ENCODE measurements around the gene HSD17B1.

The HSD17B1 gene

DNA sequence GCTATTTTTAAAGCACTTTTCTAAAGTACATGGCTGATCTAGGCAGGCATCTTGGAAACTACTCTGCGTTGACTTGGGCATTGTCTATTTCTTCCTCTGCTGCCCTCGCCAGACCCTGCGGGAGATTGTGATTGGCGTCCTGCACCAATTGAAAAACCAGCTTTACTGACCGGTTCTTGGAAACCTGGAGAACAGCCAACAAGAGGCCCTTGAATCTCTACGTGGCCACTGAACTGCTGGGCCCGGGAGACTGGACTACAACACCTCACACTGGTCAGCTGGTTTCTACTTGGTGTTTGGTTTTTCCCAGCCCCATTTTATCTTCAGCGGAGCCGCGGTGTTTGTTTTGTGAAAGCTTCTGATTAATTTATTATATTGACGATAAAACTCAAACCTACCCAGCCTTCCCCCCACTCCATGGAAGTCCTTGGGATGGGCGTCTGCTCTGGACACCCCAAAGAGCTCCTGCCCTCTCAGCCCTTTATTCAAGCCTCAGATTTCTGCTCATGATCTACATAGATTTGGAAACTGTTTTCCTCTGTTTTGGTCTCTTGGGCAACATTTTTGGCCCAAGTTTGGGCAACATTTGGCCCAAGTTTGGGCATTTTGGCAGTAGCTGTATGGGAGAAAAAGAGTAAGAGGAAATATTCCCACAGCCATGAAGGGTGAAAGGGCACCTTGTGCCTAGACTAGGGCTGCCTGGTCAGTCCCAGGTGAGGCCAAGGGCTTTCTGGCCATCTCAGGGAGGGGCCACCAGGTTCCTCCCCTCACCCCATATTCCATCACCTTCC is 18.9 kb downstream of the HSD17B1 start:
- H4K20me1 ChIP-seq (ENCODE audit: insufficient read depth, low read length) = no peaks in the 10 kb centered on the region

DNA sequence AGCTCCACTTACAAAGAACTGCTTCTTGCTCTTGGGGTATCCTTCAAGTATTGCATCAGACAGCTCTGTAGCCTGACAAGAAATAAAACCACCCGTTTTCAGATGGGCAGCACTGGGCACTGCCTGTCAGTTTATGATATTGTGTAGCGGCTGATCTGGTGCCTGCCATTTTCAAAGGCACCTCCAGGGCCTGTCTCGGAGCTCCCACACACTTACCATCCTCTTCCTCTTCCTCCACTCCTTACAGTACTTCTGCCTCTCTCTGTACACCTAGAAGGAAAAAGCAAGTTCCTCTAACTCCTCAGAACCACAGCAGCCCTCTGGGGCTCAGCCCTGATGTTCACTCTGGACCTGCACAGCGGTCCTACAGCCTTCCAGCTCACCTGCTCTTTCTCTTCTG is 20.4 kb downstream of the HSD17B1 start:
- Histone ChIP-seq H3K36me3 (replicated peaks; ENCODE audit: insufficient read depth, low read length) (peaks cover 6% of the 10 kb centered on the region; the same call in 1 of the 2 replicates), H3K9me3 (replicated peaks; ENCODE audit: insufficient read depth, low read length) (no peaks in the 10 kb centered on the region), H3K9me2 (replicated peaks; ENCODE audit: insufficient read depth, low read length) (no peaks in the 10 kb centered on the region), H3K4me3 (ENCODE audit: low read length) (no peak overlapping the region), H3K4me2 (ENCODE audit: low read depth, low read length) (no peak overlapping the region), H2AFZ (ENCODE audit: low read length) (no peak overlapping the region), H3K27ac (ENCODE audit: low read length) (no peak overlapping the region), H3K9ac (ENCODE audit: low read length) (no peak overlapping the region), H3K27me3 (replicated peaks; ENCODE audit: insufficient read depth, low read length) (no peaks in the 10 kb centered on the region), H4K20me1 (ENCODE audit: insufficient read depth, low read length) (no peaks in the 10 kb centered on the region), H3K4me1 (ENCODE audit: low read length) (peaks cover 9% of the 10 kb centered on the region; the same call in 1 of the 2 replicates), H3K79me2 (ENCODE audit: low read length) (peaks cover 84% of the 10 kb centered on the region), H3F3A (ENCODE audit: insufficient read depth, low read length) (peaks cover 24% of the 10 kb centered on the region)
- DNase-seq = no peak
- TF ChIP-seq, protein P1, sequence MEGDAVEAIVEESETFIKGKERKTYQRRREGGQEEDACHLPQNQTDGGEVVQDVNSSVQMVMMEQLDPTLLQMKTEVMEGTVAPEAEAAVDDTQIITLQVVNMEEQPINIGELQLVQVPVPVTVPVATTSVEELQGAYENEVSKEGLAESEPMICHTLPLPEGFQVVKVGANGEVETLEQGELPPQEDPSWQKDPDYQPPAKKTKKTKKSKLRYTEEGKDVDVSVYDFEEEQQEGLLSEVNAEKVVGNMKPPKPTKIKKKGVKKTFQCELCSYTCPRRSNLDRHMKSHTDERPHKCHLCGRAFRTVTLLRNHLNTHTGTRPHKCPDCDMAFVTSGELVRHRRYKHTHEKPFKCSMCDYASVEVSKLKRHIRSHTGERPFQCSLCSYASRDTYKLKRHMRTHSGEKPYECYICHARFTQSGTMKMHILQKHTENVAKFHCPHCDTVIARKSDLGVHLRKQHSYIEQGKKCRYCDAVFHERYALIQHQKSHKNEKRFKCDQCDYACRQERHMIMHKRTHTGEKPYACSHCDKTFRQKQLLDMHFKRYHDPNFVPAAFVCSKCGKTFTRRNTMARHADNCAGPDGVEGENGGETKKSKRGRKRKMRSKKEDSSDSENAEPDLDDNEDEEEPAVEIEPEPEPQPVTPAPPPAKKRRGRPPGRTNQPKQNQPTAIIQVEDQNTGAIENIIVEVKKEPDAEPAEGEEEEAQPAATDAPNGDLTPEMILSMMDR (IDR thresholded peaks at IDR 0.05; ENCODE audit: low read length) = no peak
- TF ChIP-seq EZH2 (optimal IDR thresholded peaks at IDR 0.05; ENCODE audit: low read depth, low read length) (no peak), EZH2phosphoT487 (IDR thresholded peaks at IDR 0.05; ENCODE audit: low read length) (no peak)

More for the DNA sequence above, 18.9 kb downstream of the HSD17B1 start:
- Histone ChIP-seq H3K9ac (ENCODE audit: low read length) (no peak overlapping the region), H3K27me3 (replicated peaks; ENCODE audit: insufficient read depth, low read length) (no peaks in the 10 kb centered on the region), H3K9me2 (replicated peaks; ENCODE audit: insufficient read depth, low read length) (no peaks in the 10 kb centered on the region), H3K4me3 (ENCODE audit: low read length) (no peak overlapping the region), H3K4me2 (ENCODE audit: low read depth, low read length) (no peak overlapping the region), H3K36me3 (replicated peaks; ENCODE audit: insufficient read depth, low read length) (peaks cover 6% of the 10 kb centered on the region; the same call in 1 of the 2 replicates), H3K79me2 (ENCODE audit: low read length) (peaks cover 87% of the 10 kb centered on the region), H3K4me1 (ENCODE audit: low read length) (peaks cover 11% of the 10 kb centered on the region), H3K9me3 (replicated peaks; ENCODE audit: insufficient read depth, low read length) (no peaks in the 10 kb centered on the region), H3F3A (ENCODE audit: insufficient read depth, low read length) (peaks cover 14% of the 10 kb centered on the region; the same call in 1 of the 2 replicates), H2AFZ (ENCODE audit: low read length) (no peak overlapping the region), H3K27ac (ENCODE audit: low read length) (no peak overlapping the region)
- no peak for TF ChIP-seq EZH2phosphoT487 (IDR thresholded peaks at IDR 0.05; ENCODE audit: low read length)
- no peak for DNase-seq

DNA sequence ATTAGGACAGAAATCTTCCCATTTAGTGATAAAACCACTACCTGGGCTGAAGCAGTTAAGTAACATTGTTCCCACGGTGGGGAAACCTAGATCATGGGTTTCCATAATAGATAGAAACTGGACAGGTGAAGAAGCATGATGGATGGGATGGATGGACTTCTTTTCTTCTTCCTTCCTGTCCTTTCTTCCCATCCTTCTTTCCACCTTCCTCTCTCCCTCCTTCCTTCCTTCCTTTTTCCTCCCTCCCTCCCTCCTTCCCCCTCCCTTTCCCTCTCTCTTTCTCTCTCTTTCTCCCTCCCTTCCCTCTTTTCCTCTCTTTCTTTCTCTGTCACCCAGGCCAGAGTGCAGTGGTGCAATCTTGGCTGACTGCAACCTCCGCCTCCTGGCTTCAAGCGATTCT is 21.7 kb downstream of the HSD17B1 start:
- Histone ChIP-seq H3K27ac (ENCODE audit: low read length) (no peak overlapping the region), H3K36me3 (replicated peaks; ENCODE audit: insufficient read depth, low read length) (peaks cover 4% of the 10 kb centered on the region; the same call in 1 of the 2 replicates), H3K9ac (ENCODE audit: low read length) (no peak overlapping the region), H3K79me2 (ENCODE audit: low read length) (peaks cover 72% of the 10 kb centered on the region), H3K27me3 (replicated peaks; ENCODE audit: insufficient read depth, low read length) (no peaks in the 10 kb centered on the region), H3F3A (ENCODE audit: insufficient read depth, low read length) (peaks cover 35% of the 10 kb centered on the region), H3K4me2 (ENCODE audit: low read depth, low read length) (no peak overlapping the region), H3K9me2 (replicated peaks; ENCODE audit: insufficient read depth, low read length) (no peaks in the 10 kb centered on the region), H2AFZ (ENCODE audit: low read length) (no peak overlapping the region), H3K9me3 (replicated peaks; ENCODE audit: insufficient read depth, low read length) (no peaks in the 10 kb centered on the region), H3K4me1 (ENCODE audit: low read length) (peaks cover 14% of the 10 kb centered on the region), H3K4me3 (ENCODE audit: low read length) (no peak overlapping the region), H4K20me1 (ENCODE audit: insufficient read depth, low read length) (no peaks in the 10 kb centered on the region)
- no peak for DNase-seq
- TF ChIP-seq EZH2 (optimal IDR thresholded peaks at IDR 0.05; ENCODE audit: low read depth, low read length) (no peak), EZH2phosphoT487 (IDR thresholded peaks at IDR 0.05; ENCODE audit: low read length) (no peak)
- TF ChIP-seq, protein P1 (IDR thresholded peaks at IDR 0.05; ENCODE audit: low read length) = no peak

DNA sequence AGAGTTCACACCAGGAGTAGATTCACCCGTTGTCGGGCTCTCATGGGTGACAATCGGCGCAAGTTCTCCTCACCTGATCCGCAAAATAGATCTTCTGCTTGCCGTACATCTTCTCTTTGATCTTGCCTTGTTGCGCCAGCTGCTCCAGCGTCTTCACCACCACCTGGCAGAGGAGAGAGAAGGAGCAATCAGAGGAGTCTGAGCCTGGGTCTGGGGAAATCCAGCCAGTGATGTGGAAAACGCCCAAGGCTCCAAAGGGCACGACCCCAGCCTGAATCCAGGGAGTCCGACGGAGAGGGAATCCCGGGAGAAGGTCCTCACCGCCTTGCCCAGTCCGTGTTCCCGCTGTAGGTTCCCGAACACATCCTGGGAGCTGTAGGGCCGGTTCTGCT is 24.4 kb downstream of the HSD17B1 start:
- Histone ChIP-seq H3K9ac (ENCODE audit: low read length) (peak overlapping the region; percentile 95), H3K4me2 (ENCODE audit: low read depth, low read length) (peak overlapping the region; percentile 71), H3K79me2 (ENCODE audit: low read length) (peaks cover 64% of the 10 kb centered on the region), H3K27ac (ENCODE audit: low read length) (peak overlapping the region; percentile 98; the same call in 1 of the 2 replicates), H3F3A (ENCODE audit: insufficient read depth, low read length) (peaks cover 40% of the 10 kb centered on the region), H4K20me1 (ENCODE audit: insufficient read depth, low read length) (no peaks in the 10 kb centered on the region), H3K4me1 (ENCODE audit: low read length) (peaks cover 37% of the 10 kb centered on the region), H3K9me3 (replicated peaks; ENCODE audit: insufficient read depth, low read length) (no peaks in the 10 kb centered on the region), H3K27me3 (replicated peaks; ENCODE audit: insufficient read depth, low read length) (no peaks in the 10 kb centered on the region), H3K4me3 (ENCODE audit: low read length) (peak overlapping the region; percentile 90), H2AFZ (ENCODE audit: low read length) (peak overlapping the region; percentile 7; the same call in 1 of the 2 replicates), H3K36me3 (replicated peaks; ENCODE audit: insufficient read depth, low read length) (peaks cover 4% of the 10 kb centered on the region; the same call in 1 of the 2 replicates), H3K9me2 (replicated peaks; ENCODE audit: insufficient read depth, low read length) (no peaks in the 10 kb centered on the region)
- no peak for TF ChIP-seq EZH2phosphoT487 (IDR thresholded peaks at IDR 0.05; ENCODE audit: low read length)
- no peak for TF ChIP-seq EZH2 (optimal IDR thresholded peaks at IDR 0.05; ENCODE audit: low read depth, low read length)
- TF ChIP-seq, protein P1 (IDR thresholded peaks at IDR 0.05; ENCODE audit: low read length) = no peak
- DNase-seq = peak; percentile 42
